Breast epithelium (tissue), 4 donors: ENCODE measurements around the gene PIGQ. TPM values are rescaled to one million over a fixed set of nuclear protein-coding genes. Genes with fewer than 3 reads are reported as not detected.

Experiments
- DNase-seq, 2 donors: peaks; one replicate each; pipeline ENCODE4 v3.0.0-alpha.2; 2019; ENCODE audit warnings: low spot score in 2 of 2
- H3K27ac ChIP-seq, 2 donors: fragments of 200-600 bp; sonication (generic) in 1 of 2; one replicate each; pipeline ENCODE4 v1.5.1; 2016 to 2019; ENCODE audit warnings: mild to moderate bottlenecking in 1 of 2
- H3K27me3 ChIP-seq, 2 donors: fragments of 200-600 bp; sonication (generic) in 1 of 2; one replicate each; pipeline versions ENCODE4 v1.5.1 to v1.6.0; 2017 to 2019; ENCODE audit warnings: control low read depth in 1 of 2, mild to moderate bottlenecking in 1 of 2
- H3K36me3 ChIP-seq: fragments of 200-600 bp; one replicate; pipeline ENCODE4 v1.5.1; 2019
- H3K4me1 ChIP-seq, 2 donors: fragments of 200-600 bp; sonication (generic); one replicate each; pipeline ENCODE4 v1.5.1; 2016 to 2019; ENCODE audit warnings: control low read depth in 1 of 2
- H3K4me3 ChIP-seq, 3 donors: fragments of 200-600 bp; sonication (generic); 1 replicate in 2 of 3; 2 replicates in 1 of 3; pipeline ENCODE4 v1.5.1; 2016 to 2019; ENCODE audit warnings: mild to moderate bottlenecking in 3 of 3, moderate library complexity in 2 of 3
- H3K9me3 ChIP-seq, 2 donors: fragments of 200-600 bp; sonication (generic) in 1 of 2; one replicate each; pipeline ENCODE4 v1.5.1; 2016 to 2019; ENCODE audit warnings: control low read depth in 1 of 2
- POLR2A ChIP-seq: fragments of 450-650 bp; IDR thresholded peaks from one replicate; pipeline ENCODE4 v1.6.1; 2016; ENCODE audit warnings: antibody characterized with exemption, mild to moderate bottlenecking, moderate library complexity
- POLR2AphosphoS5 ChIP-seq, 3 donors: sonication (generic); formaldehyde crosslinking; IDR thresholded peaks; one replicate each; pipeline ENCODE4 v1.6.1; 2017; ENCODE audit warnings: antibody characterized with exemption in 3 of 3
- intact Hi-C: fragments of 100-400 bp; cut with DNase I; formaldehyde crosslinking; loops from one replicate; pipeline ENCODE4 v1.15.1; 2023; ENCODE audit warnings: low total_unique reads
- total RNA-seq, 3 donors: library from RNA; depleted of rRNA; stranded (reverse); fragments of >200 nt; gene quantifications; one replicate each; pipeline ENCODE4 v1.1.0, GENCODE V29; 2016
- TF ChIP-seq, protein P1 (sequence below), 3 donors: fragments of 450-650 bp; IDR thresholded peaks; one replicate each; pipeline ENCODE4 v1.5.1; 2016 to 2017; ENCODE audit warnings: antibody characterized with exemption in 3 of 3, mild to moderate bottlenecking in 3 of 3, moderate library complexity in 3 of 3

PIGQ gene
- total RNA-seq, 3 donors from 2014 or later: 22.2 to 36.1 (median 31.9) TPM

DNA sequence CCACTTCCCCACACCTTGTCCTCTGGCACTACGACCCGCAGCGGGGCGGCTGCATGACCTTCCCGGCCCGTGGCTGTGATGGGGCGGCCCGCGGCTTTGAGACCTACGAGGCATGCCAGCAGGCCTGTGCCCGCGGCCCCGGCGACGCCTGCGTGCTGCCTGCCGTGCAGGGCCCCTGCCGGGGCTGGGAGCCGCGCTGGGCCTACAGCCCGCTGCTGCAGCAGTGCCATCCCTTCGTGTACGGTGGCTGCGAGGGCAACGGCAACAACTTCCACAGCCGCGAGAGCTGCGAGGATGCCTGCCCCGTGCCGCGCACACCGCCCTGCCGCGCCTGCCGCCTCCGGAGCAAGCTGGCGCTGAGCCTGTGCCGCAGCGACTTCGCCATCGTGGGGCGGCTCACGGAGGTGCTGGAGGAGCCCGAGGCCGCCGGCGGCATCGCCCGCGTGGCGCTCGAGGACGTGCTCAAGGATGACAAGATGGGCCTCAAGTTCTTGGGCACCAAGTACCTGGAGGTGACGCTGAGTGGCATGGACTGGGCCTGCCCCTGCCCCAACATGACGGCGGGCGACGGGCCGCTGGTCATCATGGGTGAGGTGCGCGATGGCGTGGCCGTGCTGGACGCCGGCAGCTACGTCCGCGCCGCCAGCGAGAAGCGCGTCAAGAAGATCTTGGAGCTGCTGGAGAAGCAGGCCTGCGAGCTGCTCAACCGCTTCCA, 63.7 kb downstream of the PIGQ start:
- no peak for TF ChIP-seq POLR2AphosphoS5 (IDR thresholded peaks at IDR 0.05)
- TF ChIP-seq, protein P1, sequence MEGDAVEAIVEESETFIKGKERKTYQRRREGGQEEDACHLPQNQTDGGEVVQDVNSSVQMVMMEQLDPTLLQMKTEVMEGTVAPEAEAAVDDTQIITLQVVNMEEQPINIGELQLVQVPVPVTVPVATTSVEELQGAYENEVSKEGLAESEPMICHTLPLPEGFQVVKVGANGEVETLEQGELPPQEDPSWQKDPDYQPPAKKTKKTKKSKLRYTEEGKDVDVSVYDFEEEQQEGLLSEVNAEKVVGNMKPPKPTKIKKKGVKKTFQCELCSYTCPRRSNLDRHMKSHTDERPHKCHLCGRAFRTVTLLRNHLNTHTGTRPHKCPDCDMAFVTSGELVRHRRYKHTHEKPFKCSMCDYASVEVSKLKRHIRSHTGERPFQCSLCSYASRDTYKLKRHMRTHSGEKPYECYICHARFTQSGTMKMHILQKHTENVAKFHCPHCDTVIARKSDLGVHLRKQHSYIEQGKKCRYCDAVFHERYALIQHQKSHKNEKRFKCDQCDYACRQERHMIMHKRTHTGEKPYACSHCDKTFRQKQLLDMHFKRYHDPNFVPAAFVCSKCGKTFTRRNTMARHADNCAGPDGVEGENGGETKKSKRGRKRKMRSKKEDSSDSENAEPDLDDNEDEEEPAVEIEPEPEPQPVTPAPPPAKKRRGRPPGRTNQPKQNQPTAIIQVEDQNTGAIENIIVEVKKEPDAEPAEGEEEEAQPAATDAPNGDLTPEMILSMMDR (IDR thresholded peaks at IDR 0.05): no peak
- no peak for TF ChIP-seq POLR2A

More for the DNA sequence above, 63.7 kb downstream of the PIGQ start:
- Histone ChIP-seq H3K27me3 (no peaks in the 10 kb centered on the region), H3K4me1 (peaks cover 8 to 19% of the 10 kb centered on the region in 2 donors), H3K27ac (no peak overlapping the region), H3K36me3 (no peaks in the 10 kb centered on the region), H3K4me3 (no peak overlapping the region), H3K9me3 (no peaks in the 10 kb centered on the region)
- intact Hi-C loops: no loop called here
- no peak for DNase-seq

Other genes with a start within 250 kb of the PIGQ start
- gene AXIN1, start 217.2 kb upstream of the PIGQ start, total RNA-seq: 10 to 100 TPM; 16.5 to 22.6 (median 22.4) TPM
- gene MRPL28, start 199.4 kb upstream of the PIGQ start, total RNA-seq: 10 to 100 TPM; 67.0 to 78.7 (median 69.0) TPM
- 10 to 100 TPM; 24.5 to 49.5 (median 36.7) TPM for gene PGAP6, start 188.0 kb upstream of the PIGQ start, total RNA-seq
- gene NME4, start 172.8 kb upstream of the PIGQ start, total RNA-seq: 100 to 1,000 TPM in 1 of 3 donors, 10 to 100 TPM in 2; 46.5 to 118 (median 78.0) TPM
- gene DECR2, start 168.1 kb upstream of the PIGQ start, total RNA-seq: 10 to 100 TPM; 19.4 to 30.5 (median 28.7) TPM
- 10 to 100 TPM; 22.0 to 44.6 (median 24.5) TPM for gene RAB11FIP3, start 144.3 kb upstream of the PIGQ start, total RNA-seq
- gene CAPN15, start 42.3 kb upstream of the PIGQ start, total RNA-seq: 10 to 100 TPM; 15.4 to 27.2 (median 15.5) TPM
- gene PRR35, start 9.6 kb upstream of the PIGQ start, total RNA-seq: not detected
- gene NHLRC4, start 3.0 kb upstream of the PIGQ start, total RNA-seq: 1 to 10 TPM in 1 of 3 donors, under 1 TPM in 2; 0.32 to 1.9 (median 0.66) TPM
- 10 to 100 TPM; 17.6 to 29.1 (median 20.6) TPM for gene RAB40C, start 20.1 kb downstream of the PIGQ start, total RNA-seq
- gene WFIKKN1, start 61.0 kb downstream of the PIGQ start, total RNA-seq: under 1 TPM in 2 of 3 donors, not detected in 1; 0.66 to 0.73 TPM
- 100 to 1,000 TPM; 108 to 136 (median 130) TPM for gene METTL26, start 66.3 kb downstream of the PIGQ start, total RNA-seq
- 10 to 100 TPM; 26.8 to 39.7 (median 34.9) TPM for gene MCRIP2, start 71.9 kb downstream of the PIGQ start, total RNA-seq
- 10 to 100 TPM in 2 of 3 donors, 1 to 10 TPM in 1; 9.6 to 26.9 (median 22.7) TPM for gene WDR90, start 79.4 kb downstream of the PIGQ start, total RNA-seq
- gene RHOT2, start 98.2 kb downstream of the PIGQ start, total RNA-seq: 10 to 100 TPM; 39.4 to 90.8 (median 66.9) TPM
- gene RHBDL1, start 105.7 kb downstream of the PIGQ start, total RNA-seq: 1 to 10 TPM in 2 of 3 donors, under 1 TPM in 1; 0.48 to 2.3 (median 1.0) TPM
- 100 to 1,000 TPM; 127 to 184 (median 175) TPM for gene STUB1, start 110.4 kb downstream of the PIGQ start, total RNA-seq
- gene JMJD8, start 114.4 kb downstream of the PIGQ start, total RNA-seq: 10 to 100 TPM; 67.2 to 83.4 (median 67.5) TPM
- 1 to 10 TPM; 7.2 to 9.2 (median 8.8) TPM for gene WDR24, start 120.4 kb downstream of the PIGQ start, total RNA-seq
- 1 to 10 TPM in 2 of 3 donors, not detected in 1; 2.6 to 4.2 TPM for gene FBXL16, start 135.8 kb downstream of the PIGQ start, total RNA-seq
- 10 to 100 TPM; 23.6 to 30.2 (median 24.3) TPM for gene METRN, start 145.2 kb downstream of the PIGQ start, total RNA-seq
- 10 to 100 TPM; 29.9 to 35.7 (median 30.4) TPM for gene ANTKMT, start 151.2 kb downstream of the PIGQ start, total RNA-seq
- gene CCDC78, start 156.5 kb downstream of the PIGQ start, total RNA-seq: 1 to 10 TPM in 2 of 3 donors, under 1 TPM in 1; 0.48 to 2.9 (median 2.6) TPM
- gene HAGHL, start 157.1 kb downstream of the PIGQ start, total RNA-seq: 1 to 10 TPM; 4.3 to 7.5 (median 5.1) TPM
- 10 to 100 TPM; 23.0 to 43.2 (median 41.6) TPM for gene CIAO3, start 171.0 kb downstream of the PIGQ start, total RNA-seq
- gene MSLN, start 190.8 kb downstream of the PIGQ start, total RNA-seq: 10 to 100 TPM in 1 of 3 donors, not detected in 2; 49.2 TPM
- 10 to 100 TPM; 13.1 to 18.4 (median 16.1) TPM for gene RPUSD1, start 218.4 kb downstream of the PIGQ start, total RNA-seq
- 10 to 100 TPM; 12.6 to 15.5 (median 13.1) TPM for gene CHTF18, start 218.7 kb downstream of the PIGQ start, total RNA-seq
- not detected for gene GNG13, start 230.8 kb downstream of the PIGQ start, total RNA-seq